Activated naive CD4-positive, alpha-beta T cell treated with Interleukin-2 at 50 U/mL for 16 hours (primary cell): ENCODE measurements around the gene ZC3HAV1.
"Not testable (repeated sequence)": the region's sequence is repeated elsewhere in the genome, so short reads cannot be mapped to it uniquely, and the experiment has no call there.

ENCODE experiments used
- DNase-seq: peaks from one replicate; pipeline ENCODE4 v3.0.0-alpha.2; 2020

ZC3HAV1 gene

GRCh38 chr7:139109188-139109982, at the start of gene ZC3HAV1:
ZC3HAV1 (minus strand) TSS chr7:139109720; CDS start chr7:139109331, 389 bp downstream.
- peak; percentile 85 for DNase-seq

GRCh38 chr7:139153832-139154231, 44.3 kb upstream of the ZC3HAV1 start:
- no peak for DNase-seq

DNA sequence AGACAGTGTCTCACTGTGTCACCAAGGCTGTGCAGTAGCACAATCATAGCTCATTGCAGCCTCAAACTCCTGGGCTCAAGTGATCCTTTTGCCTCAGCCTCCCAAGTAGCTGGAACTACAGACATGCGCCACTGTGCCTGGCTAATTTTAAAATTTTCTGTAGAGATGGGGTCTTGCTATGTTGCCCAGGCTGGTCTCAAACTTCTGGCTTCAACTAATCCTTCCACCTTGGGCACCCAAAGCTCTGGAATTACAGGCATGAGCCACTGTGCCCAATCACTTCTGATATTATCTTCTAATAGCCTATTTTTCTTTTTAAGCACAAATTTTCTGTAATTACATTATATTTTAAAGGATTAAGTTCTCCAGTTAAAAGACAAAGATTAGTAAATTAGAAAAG, 42.6 kb upstream of the ZC3HAV1 start:
- no peak for DNase-seq

- DNase-seq = no peak
Measured at GRCh38 chr7:139139150-139139549, 29.6 kb upstream of the ZC3HAV1 start.

- DNase-seq = peak; percentile 91
Measured at GRCh38 chr7:139133335-139134139, 24.0 kb upstream of the ZC3HAV1 start.

DNA sequence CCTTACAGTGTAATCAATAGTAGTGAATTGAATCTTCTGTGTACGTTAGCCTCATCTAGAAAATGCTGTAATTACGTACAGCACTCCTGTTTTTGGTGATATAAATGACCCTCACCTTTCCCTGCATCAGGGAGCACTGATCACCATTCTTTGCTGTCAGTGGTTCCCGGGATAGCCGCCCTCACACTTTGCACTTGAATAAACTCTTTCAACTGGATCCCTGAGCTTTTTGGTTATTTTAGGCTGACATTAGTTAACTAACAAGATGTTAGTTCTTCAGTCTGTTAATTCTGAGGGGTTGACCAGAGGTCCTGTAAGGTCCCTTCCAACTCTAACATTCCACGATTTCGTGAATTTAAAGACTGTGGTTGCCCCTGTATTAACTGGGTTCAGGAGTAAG, 23.4 kb upstream of the ZC3HAV1 start:
- no peak for DNase-seq

- no peak for DNase-seq
Measured at GRCh38 chr7:139131601-139132041, 22.1 kb upstream of the ZC3HAV1 start.

GRCh38 chr7:139129814-139130213, 20.3 kb upstream of the ZC3HAV1 start:
- DNase-seq = not testable (repeated sequence)

DNA sequence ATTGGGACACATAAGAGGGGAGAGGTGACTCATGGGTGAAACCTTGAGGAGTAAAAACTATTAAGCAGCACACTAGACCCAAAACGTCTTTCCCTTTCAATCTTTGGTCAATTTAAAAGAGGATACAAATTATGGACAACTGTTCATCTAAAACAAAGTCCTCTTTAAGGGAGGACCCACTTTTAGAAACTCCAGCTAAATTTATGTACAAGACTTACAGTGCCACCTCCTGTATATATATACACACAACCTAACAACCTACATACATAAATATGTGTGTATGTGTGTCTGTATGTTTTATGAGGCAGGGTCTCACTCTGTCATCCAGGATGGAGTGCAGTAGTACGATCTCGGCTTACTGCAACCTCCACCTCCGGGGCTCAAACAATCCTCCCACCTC, 18.1 kb upstream of the ZC3HAV1 start:
- DNase-seq = no peak

GRCh38 chr7:139125657-139126056, 16.1 kb upstream of the ZC3HAV1 start:
- DNase-seq = no peak

DNA sequence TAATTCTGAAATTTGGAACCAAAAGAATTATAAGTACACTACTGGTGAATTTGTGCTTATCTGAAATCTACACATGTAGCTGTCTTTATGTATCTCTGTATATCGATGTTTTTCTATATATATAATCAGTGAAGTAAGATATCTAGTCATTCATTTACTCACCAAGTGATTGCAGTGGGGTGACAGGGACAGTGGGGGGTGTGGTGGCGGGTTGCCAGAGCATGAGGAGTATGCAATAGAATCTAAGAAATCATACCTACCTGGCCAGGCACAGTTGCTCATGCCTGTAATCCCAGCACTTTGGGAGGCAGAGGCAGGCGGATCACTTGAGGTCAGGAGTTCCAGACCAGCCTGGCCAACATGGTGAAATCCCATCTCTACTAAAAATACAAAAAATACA, 15.5 kb upstream of the ZC3HAV1 start:
- not testable (repeated sequence) for DNase-seq

- DNase-seq = no peak
Measured at GRCh38 chr7:139124084-139124914, 14.8 kb upstream of the ZC3HAV1 start.

DNA sequence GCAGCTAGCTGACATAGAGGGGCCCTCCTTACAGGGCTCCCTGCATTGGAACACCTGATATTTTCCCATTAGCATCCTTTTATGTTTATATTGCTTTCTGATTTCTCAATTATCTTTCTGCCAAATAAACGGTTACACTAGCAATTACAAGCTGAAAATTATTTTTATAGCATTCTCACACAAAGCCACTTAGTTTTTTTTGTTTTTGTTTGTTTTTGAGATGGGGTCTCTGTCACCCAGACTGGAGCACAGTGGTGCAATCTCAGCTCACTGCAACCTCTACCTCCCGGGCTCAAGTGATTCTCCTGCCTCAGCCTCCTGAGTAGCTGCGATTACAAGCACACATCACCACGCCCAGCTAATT, 9.9 kb upstream of the ZC3HAV1 start:
- DNase-seq = no peak

DNA sequence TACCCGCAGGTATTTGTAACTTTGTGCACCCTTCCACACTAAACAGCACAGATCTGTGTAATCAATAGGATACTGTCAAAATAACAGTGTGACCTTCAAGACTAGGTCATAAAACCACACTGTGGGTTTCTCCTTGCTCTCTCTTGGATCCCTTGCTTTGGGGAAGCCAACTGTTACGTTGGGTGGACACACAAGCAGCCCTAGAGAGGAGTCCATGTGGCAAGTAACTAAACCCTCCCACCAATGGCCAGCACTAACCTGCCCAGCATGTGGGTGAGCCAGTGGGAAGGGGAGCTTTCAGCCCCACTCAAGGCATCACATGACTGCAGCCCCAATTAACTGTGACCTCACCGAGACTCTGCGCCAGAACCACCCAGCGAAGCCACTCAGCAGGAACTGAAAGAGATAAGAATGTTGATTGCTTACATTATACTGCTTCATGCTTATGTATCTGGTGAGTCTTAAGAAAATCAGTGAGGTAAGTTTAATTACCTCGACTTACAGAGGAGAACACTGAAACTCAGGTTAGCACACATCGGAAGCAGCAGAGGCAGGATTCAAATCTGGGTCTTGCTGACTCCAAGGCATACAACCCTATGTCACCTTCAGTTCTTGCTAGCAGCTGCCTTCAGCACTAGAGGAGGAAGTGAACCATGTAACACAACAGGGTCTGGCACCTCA, 9.4 kb upstream of the ZC3HAV1 start:
- peak; percentile 44 for DNase-seq

DNA sequence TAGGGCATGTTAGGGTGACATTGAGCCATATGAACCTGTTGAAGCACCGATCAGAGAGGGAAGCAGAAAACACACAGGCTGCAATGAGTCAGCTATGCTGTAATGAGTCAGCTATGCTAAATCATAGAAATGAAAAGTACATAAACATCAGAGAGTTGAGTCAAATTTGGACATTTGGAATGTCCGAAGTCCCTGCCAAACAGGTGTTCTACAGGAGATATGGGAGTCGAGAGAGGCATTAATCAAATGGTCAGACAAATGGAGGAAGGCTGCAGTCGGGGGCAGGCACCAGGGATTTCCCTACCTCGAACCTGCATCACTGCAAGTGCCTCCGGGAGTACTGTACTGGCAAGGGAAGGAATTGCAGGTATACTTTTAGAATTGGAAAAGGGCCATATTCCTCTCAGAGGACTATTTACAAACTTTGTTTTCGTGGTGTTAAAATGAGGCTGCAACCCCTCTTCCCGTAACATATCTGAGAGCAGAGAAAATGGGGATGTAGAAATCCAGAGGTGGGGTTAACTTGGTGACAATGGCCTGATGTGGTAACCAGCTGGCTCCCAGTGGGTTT, 8.8 kb upstream of the ZC3HAV1 start:
- peak; percentile 47 for DNase-seq

GRCh38 chr7:139117599-139118233, 8.2 kb upstream of the ZC3HAV1 start:
- no peak for DNase-seq

DNA sequence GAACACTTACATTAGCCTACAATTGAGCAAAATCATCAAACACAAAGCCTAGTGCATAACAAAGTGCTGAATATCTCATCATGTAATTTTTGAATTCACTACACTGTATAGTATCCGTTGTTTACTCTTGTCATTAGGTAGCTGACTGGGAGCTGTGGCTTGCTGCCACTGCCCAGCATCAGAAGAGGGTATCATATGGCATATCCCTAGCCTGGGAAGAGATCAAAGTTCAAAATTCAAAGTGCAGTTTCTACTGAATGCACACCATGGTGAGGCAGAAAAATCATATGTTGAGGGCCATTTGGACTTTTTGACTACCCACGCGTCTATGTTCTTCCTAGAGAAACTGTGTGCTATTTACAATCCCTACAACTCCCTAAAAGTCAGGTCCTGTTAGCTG, 7.5 kb upstream of the ZC3HAV1 start:
- DNase-seq = no peak

GRCh38 chr7:139115104-139115503, 5.6 kb upstream of the ZC3HAV1 start:
- DNase-seq = no peak

- DNase-seq = no peak
Measured at GRCh38 chr7:139114585-139114984, 5.1 kb upstream of the ZC3HAV1 start.

DNA sequence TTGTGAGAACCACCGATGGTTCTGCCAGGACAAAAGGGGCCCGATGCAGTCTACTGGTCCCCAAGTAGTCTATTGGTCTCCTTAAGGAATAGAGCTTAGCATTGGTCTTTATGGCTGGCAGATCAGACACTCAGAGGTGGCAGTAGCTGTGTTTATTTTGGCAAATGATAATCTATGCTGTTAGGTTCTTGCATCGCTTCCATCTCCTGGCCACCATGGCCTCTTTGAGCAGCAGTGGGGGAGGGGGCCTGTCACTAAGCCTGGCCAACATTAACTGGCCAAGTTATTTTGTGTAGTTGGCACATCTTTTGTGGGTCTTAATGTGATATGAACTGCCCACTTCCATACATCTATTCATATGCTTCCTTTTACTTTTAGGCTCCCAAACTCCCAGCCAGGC, 4.5 kb upstream of the ZC3HAV1 start:
- DNase-seq = no peak

GRCh38 chr7:139112741-139113250, 3.3 kb upstream of the ZC3HAV1 start:
- DNase-seq = no peak

- DNase-seq = no peak
Measured at GRCh38 chr7:139112316-139112715, 2.8 kb upstream of the ZC3HAV1 start.
